Rectal smooth muscle tissue (tissue), 1 donor: ENCODE results near the gene UBE2K.
"Not testable (repeated sequence)": the region's sequence is repeated elsewhere in the genome, so short reads cannot be mapped to it uniquely, and the experiment has no call there.

Experiments
- H3K27ac ChIP-seq: one replicate; pipeline ENCODE4 v1.7.0; 2013; ENCODE audit warnings: low read depth, low read length, inconsistent platforms
- H3K27me3 ChIP-seq: one replicate; pipeline ENCODE4 v1.7.0; 2013; ENCODE audit warnings: low read length; ENCODE audit not compliant: control insufficient read depth, insufficient read depth
- H3K36me3 ChIP-seq: one replicate; pipeline ENCODE4 v1.7.0; 2013; ENCODE audit warnings: low read length; ENCODE audit not compliant: control insufficient read depth, insufficient read depth
- H3K4me1 ChIP-seq: one replicate; pipeline ENCODE4 v1.7.0; 2013; ENCODE audit warnings: low read length; ENCODE audit not compliant: control insufficient read depth, insufficient read depth
- H3K4me3 ChIP-seq: one replicate; pipeline ENCODE4 v1.7.0; 2013; ENCODE audit warnings: low read length
- H3K9ac ChIP-seq: one replicate; pipeline ENCODE4 v1.7.0; 2013; ENCODE audit warnings: low read length

Gene UBE2K

GRCh38 chr4:39697740-39698423, at the start of gene UBE2K:
Gene UBE2K, plus strand, starts transcription at chr4:39698136. Its CDS starts 192 bp downstream, at chr4:39698328.
- no peaks in the 10 kb centered on the region for H3K36me3 ChIP-seq
- H3K4me1 ChIP-seq, result peaks cover 13% of the 10 kb centered on the region
- peak within 1 kb of the TSS; percentile 91 for H3K27ac ChIP-seq
- peak within 1 kb of the TSS; percentile 98 for H3K4me3 ChIP-seq
- H3K9ac ChIP-seq, result peak within 1 kb of the TSS; percentile 92
- no peaks in the 10 kb centered on the region for H3K27me3 ChIP-seq

GRCh38 chr4:39648213-39648612, 49.7 kb upstream of the UBE2K start:
- H3K4me3 ChIP-seq, result no peak overlapping the region
- no peaks in the 10 kb centered on the region for H3K27me3 ChIP-seq
- H3K4me1 ChIP-seq, result no peaks in the 10 kb centered on the region
- H3K9ac ChIP-seq, result no peak overlapping the region
- no peak overlapping the region for H3K27ac ChIP-seq
- H3K36me3 ChIP-seq, result no peaks in the 10 kb centered on the region

DNA sequence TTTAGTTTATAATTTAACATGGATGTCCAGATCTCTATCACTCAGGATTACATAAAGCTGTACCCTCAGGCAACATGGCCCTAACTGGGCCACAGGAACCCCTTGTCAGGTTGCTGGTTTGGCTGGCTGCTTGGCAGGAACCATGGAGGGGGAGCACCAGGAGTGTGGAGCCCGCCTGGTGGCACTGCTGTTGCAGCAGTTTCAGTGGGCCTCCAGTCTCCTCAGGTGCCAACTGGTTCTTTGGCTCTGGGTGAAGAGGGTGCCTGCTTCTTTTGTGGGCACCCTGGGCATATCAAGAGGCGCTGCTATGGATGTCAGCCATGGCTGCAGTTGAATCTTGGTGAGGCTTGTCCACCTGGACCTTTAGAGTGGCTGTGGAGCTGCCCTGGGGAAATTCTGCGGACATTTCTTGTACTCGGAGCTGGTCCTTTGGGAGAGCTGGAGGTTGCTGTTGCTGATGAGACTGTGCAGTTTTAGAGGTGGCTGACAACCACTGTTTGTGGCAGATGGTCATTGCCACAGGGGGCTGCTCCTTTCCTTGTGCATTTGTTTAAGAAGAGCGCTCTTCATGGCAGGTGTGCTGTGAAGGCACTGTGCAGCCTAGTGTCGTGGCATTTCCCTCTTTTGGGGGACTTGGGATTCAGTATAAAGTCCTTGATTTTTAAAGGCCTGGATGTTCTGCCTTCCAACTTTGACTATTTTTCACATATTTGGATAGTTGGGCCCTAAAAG, 48.9 kb upstream of the UBE2K start:
- Histone ChIP-seq H3K36me3 (no peaks in the 10 kb centered on the region), H3K27ac (no peak overlapping the region), H3K4me3 (no peak overlapping the region), H3K9ac (no peak overlapping the region), H3K27me3 (no peaks in the 10 kb centered on the region), H3K4me1 (no peaks in the 10 kb centered on the region)

GRCh38 chr4:39649639-39650265, 48.2 kb upstream of the UBE2K start:
- H3K4me1 ChIP-seq, result no peaks in the 10 kb centered on the region
- no peak overlapping the region for H3K9ac ChIP-seq
- no peaks in the 10 kb centered on the region for H3K27me3 ChIP-seq
- H3K4me3 ChIP-seq, result no peak overlapping the region
- no peaks in the 10 kb centered on the region for H3K36me3 ChIP-seq
- H3K27ac ChIP-seq, result no peak overlapping the region

DNA sequence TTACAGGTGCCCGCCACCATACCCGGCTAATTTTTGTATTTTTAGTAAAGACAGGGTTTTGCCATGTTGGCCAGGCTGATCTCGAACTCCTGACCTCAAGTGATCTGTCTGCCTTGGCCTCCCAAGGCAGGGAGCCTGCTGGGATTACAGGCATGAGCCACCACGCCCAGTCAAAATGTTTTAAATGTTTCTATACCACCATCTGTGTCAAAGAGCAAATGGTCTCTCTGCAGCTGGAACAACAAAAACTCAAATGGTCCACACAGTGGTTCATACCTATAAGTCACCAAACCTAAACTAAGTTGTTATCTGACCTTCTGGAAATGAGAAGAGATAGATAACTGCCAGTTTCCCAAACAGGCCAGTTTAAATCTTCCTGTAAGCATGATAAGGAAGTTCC, 46.4 kb upstream of the UBE2K start:
- not testable (repeated sequence) for H3K27ac ChIP-seq, H3K27me3 ChIP-seq, H3K36me3 ChIP-seq, H3K9ac ChIP-seq, H3K4me3 ChIP-seq, H3K4me1 ChIP-seq

DNA sequence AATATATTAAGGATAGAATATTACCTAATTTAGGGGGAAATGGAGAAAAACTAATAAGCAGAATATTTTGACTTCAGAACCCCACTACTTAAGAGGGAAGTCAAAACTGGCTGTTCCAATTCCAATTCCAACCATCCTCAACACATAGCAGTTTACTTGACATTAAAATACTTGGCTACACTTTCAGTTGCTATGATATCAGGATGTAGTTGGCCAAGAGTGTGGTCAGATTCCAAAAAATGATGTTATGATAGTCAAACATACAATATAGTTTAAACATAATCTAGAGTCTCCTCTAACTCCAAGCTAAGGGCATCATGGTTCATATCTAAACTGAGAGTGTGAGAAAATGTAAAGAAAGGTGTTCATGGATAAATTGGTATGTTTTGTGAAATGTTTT, 42.7 kb upstream of the UBE2K start:
- H3K4me1 ChIP-seq, result no peaks in the 10 kb centered on the region
- H3K27ac ChIP-seq, result no peak overlapping the region
- no peak overlapping the region for H3K9ac ChIP-seq
- no peaks in the 10 kb centered on the region for H3K36me3 ChIP-seq
- H3K4me3 ChIP-seq, result no peak overlapping the region
- H3K27me3 ChIP-seq, result no peaks in the 10 kb centered on the region

GRCh38 chr4:39655876-39656275, 42.1 kb upstream of the UBE2K start:
- no peak overlapping the region for H3K27ac ChIP-seq
- H3K27me3 ChIP-seq, result no peaks in the 10 kb centered on the region
- no peak overlapping the region for H3K9ac ChIP-seq
- no peaks in the 10 kb centered on the region for H3K36me3 ChIP-seq
- no peaks in the 10 kb centered on the region for H3K4me1 ChIP-seq
- no peak overlapping the region for H3K4me3 ChIP-seq

GRCh38 chr4:39656638-39657037, 41.3 kb upstream of the UBE2K start:
- H3K9ac ChIP-seq, H3K4me3 ChIP-seq, H3K27me3 ChIP-seq, H3K36me3 ChIP-seq, H3K4me1 ChIP-seq, H3K27ac ChIP-seq: not testable (repeated sequence)

GRCh38 chr4:39657465-39657864, 40.5 kb upstream of the UBE2K start:
- no peak overlapping the region for H3K27ac ChIP-seq
- H3K4me1 ChIP-seq, result no peaks in the 10 kb centered on the region
- no peak overlapping the region for H3K4me3 ChIP-seq
- no peaks in the 10 kb centered on the region for H3K27me3 ChIP-seq
- no peaks in the 10 kb centered on the region for H3K36me3 ChIP-seq
- H3K9ac ChIP-seq, result no peak overlapping the region

GRCh38 chr4:39658756-39659155, 39.2 kb upstream of the UBE2K start:
- Histone ChIP-seq H3K36me3 (no peaks in the 10 kb centered on the region), H3K27me3 (no peaks in the 10 kb centered on the region), H3K9ac (no peak overlapping the region), H3K4me1 (no peaks in the 10 kb centered on the region), H3K4me3 (no peak overlapping the region), H3K27ac (no peak overlapping the region)

GRCh38 chr4:39660045-39660444, 37.9 kb upstream of the UBE2K start:
- Histone ChIP-seq H3K9ac (no peak overlapping the region), H3K36me3 (no peaks in the 10 kb centered on the region), H3K4me1 (no peaks in the 10 kb centered on the region), H3K4me3 (no peak overlapping the region), H3K27me3 (no peaks in the 10 kb centered on the region), H3K27ac (no peak overlapping the region)

DNA sequence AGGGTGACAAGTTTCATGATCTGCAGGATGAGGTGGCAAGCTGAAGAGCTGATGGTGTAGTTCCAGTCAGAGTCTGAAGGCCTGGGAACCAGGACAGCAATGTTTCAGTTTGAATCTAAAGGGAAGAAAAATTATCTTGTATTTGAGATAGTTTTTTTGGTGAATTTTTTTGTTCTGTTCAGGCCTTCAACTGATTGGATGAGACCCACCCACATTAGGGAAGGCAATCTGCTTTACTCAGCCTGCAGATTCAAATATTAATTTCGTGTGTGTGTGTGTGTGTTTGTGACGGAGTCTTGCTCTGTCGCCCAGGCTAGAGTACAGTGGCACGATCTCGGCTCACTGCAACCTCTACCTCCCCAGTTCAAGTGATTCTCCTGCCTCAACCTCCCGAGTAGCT, 37.2 kb upstream of the UBE2K start:
- Histone ChIP-seq H3K4me1 (no peaks in the 10 kb centered on the region), H3K27me3 (no peaks in the 10 kb centered on the region), H3K27ac (no peak overlapping the region), H3K36me3 (no peaks in the 10 kb centered on the region), H3K4me3 (no peak overlapping the region), H3K9ac (no peak overlapping the region)
